Parathyroid adenoma (tissue), 2 donors: ENCODE data around the gene NQO2.

Experiments used
- H2AFZ ChIP-seq: fragments of 300-600 bp; sonication (generic); one replicate; pipeline ENCODE4 v1.7.0; 2017; ENCODE audit warnings: antibody characterized with exemption, mild to moderate bottlenecking
- H3K27ac ChIP-seq: fragments of 300-600 bp; sonication (generic); one replicate; pipeline ENCODE4 v1.7.0; 2017
- H3K27me3 ChIP-seq: fragments of 300-600 bp; sonication (generic); one replicate; pipeline ENCODE4 v1.7.0; 2017; ENCODE audit warnings: low read length; ENCODE audit not compliant: control insufficient read depth, insufficient read depth
- H3K36me3 ChIP-seq: fragments of 300-600 bp; sonication (generic); one replicate; pipeline ENCODE4 v1.7.0; 2017; ENCODE audit warnings: low read length; ENCODE audit not compliant: control insufficient read depth, insufficient read depth
- H3K4me1 ChIP-seq: fragments of 300-600 bp; sonication (generic); one replicate; pipeline ENCODE4 v1.7.0; 2017; ENCODE audit warnings: control low read depth
- H3K4me2 ChIP-seq: fragments of 300-600 bp; sonication (generic); one replicate; pipeline ENCODE4 v1.7.0; 2017; ENCODE audit warnings: low read length
- H3K4me3 ChIP-seq: fragments of 300-600 bp; sonication (generic); one replicate; pipeline ENCODE4 v1.7.0; 2017; ENCODE audit warnings: low read depth, low read length
- H3K79me2 ChIP-seq: fragments of 300-600 bp; sonication (generic); one replicate; pipeline ENCODE4 v1.7.0; 2017; ENCODE audit warnings: control low read depth
- H3K9ac ChIP-seq: fragments of 300-600 bp; sonication (generic); one replicate; pipeline ENCODE4 v1.7.0; 2017; ENCODE audit warnings: mild to moderate bottlenecking
- H3K9me3 ChIP-seq: fragments of 300-600 bp; sonication (generic); one replicate; pipeline ENCODE4 v1.7.0; 2017; ENCODE audit warnings: low read length; ENCODE audit not compliant: control insufficient read depth
- CTCF ChIP-seq: fragments of 300-600 bp; sonication (generic); IDR thresholded peaks from one replicate; pipeline ENCODE4 v1.7.0; 2017; ENCODE audit warnings: antibody characterized with exemption, mild to moderate bottlenecking
- donor health status: primary hyperparathyroidism.

NQO2 gene, protein sequence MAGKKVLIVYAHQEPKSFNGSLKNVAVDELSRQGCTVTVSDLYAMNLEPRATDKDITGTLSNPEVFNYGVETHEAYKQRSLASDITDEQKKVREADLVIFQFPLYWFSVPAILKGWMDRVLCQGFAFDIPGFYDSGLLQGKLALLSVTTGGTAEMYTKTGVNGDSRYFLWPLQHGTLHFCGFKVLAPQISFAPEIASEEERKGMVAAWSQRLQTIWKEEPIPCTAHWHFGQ

GRCh38 chr6:2999618-3000557 is at the start of gene NQO2:
NQO2 (plus strand) TSS chr6:2999894; CDS start chr6:3006553, 6,659 bp downstream.
- Histone ChIP-seq H3K9me3 (no peaks in the 10 kb centered on the region), H3K9ac (no peak within 1 kb of the TSS), H3K4me3 (peak within 1 kb of the TSS; percentile 92)

DNA sequence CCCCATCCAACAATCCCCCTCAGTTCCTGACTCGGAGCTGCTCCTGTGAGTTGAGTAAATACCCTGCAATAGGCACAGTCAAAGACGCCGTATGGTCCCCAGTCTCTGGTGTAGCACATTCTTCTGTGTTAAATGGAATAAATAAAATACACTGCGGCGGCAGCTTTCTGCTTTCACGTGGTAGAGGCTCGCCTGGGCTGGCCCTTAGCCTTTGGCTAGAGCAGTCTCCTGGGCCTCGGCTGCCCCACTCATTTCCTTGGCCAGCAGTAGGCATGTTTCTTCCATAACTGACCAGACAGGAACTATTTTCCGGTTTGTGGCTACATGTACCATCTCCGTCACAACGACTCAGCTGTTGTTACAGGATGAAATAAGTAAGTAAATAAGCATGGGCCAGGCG is 49.0 kb upstream of the NQO2 start:
- no peak overlapping the region for H3K4me2 ChIP-seq
- peaks cover 4% of the 10 kb centered on the region for H3K79me2 ChIP-seq
- peaks cover 10% of the 10 kb centered on the region for H3K4me1 ChIP-seq
- TF ChIP-seq CTCF, result no peak
- H3K9ac ChIP-seq, result no peak overlapping the region
- H2AFZ ChIP-seq, result no peak overlapping the region
- H3K27ac ChIP-seq, result no peak overlapping the region
- no peaks in the 10 kb centered on the region for H3K27me3 ChIP-seq
- no peaks in the 10 kb centered on the region for H3K36me3 ChIP-seq
- H3K4me3 ChIP-seq, result no peak overlapping the region
- H3K9me3 ChIP-seq, result no peaks in the 10 kb centered on the region

More at GRCh38 chr6:2999618-3000557, at the start of gene NQO2:
- H3K27ac ChIP-seq, result peak within 1 kb of the TSS; percentile 79
- H3K27me3 ChIP-seq, result no peaks in the 10 kb centered on the region
- peak within 1 kb of the TSS; percentile 96 for H2AFZ ChIP-seq
- no peak for TF ChIP-seq CTCF
- H3K4me2 ChIP-seq, result peak within 1 kb of the TSS; percentile 99
- no peaks in the 10 kb centered on the region for H3K36me3 ChIP-seq
- peaks cover 2% of the 10 kb centered on the region for H3K79me2 ChIP-seq
- H3K4me1 ChIP-seq, result peaks cover 7% of the 10 kb centered on the region

GRCh38 chr6:2951728-2952127 is 48.0 kb upstream of the NQO2 start:
- Histone ChIP-seq H2AFZ (no peak overlapping the region), H3K27me3 (no peaks in the 10 kb centered on the region), H3K9me3 (no peaks in the 10 kb centered on the region), H3K27ac (peak overlapping the region; percentile 66), H3K9ac (no peak overlapping the region), H3K79me2 (peaks cover 4% of the 10 kb centered on the region), H3K4me3 (no peak overlapping the region), H3K4me1 (peaks cover 10% of the 10 kb centered on the region), H3K4me2 (no peak overlapping the region), H3K36me3 (no peaks in the 10 kb centered on the region)
- no peak for TF ChIP-seq CTCF

DNA sequence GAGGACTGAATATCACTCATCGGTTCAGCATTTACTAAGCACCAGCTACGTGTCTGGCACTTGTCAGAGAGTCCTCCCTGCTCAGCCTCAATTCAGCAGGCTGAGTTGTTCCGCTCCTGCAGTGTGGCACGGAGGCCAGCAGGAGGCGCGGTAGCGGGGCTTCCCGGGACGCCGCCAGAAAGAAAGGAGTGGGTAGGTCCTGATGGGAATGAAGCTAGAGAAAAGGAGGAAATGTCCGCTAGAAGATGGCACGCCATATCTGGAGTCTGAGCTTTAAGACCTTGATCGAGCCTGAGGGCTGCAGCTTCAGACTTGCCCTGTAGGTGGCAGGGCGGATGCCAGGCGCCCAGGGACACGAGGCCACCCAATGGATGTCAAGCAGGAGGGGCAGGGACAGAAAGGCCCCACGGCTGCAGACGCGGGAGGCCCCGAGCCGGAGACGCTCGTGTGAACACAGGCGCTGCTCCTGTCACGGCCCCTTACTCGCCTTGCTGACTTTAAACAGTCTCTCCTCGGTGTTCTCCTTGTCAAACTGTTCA is 47.1 kb upstream of the NQO2 start:
- Histone ChIP-seq H3K4me3 (no peak overlapping the region), H3K9ac (no peak overlapping the region), H2AFZ (peak overlapping the region; percentile 82), H3K9me3 (no peaks in the 10 kb centered on the region), H3K27ac (peak overlapping the region; percentile 66), H3K4me2 (peak overlapping the region; percentile 2), H3K36me3 (no peaks in the 10 kb centered on the region), H3K27me3 (no peaks in the 10 kb centered on the region), H3K79me2 (peaks cover 4% of the 10 kb centered on the region), H3K4me1 (peaks cover 10% of the 10 kb centered on the region)
- TF ChIP-seq CTCF, result peak; percentile 99
